ENCODE data around the gene TACC2.
"Not testable (repeated sequence)": the region's sequence is repeated elsewhere in the genome, so short reads cannot be mapped to it uniquely, and the experiment has no call there.

The TACC2 gene

GRCh38 chr10:122056431-122057094 is 67.6 kb downstream of the TACC2 start:
- DNase-seq (ENCODE audit: low read depth in 2 of 2, low spot score in 1 of 2), result no peak

- DNase-seq (ENCODE audit: low read depth in 2 of 2, low spot score in 1 of 2), result no peak
These were observed 69.0 kb downstream of the TACC2 start for GRCh38 chr10:122057841-122058413.

GRCh38 chr10:122060250-122060649 is 71.3 kb downstream of the TACC2 start:
- DNase-seq (ENCODE audit: low read depth in 2 of 2, low spot score in 1 of 2), result no peak

- DNase-seq (ENCODE audit: low read depth in 2 of 2, low spot score in 1 of 2), result no peak
These were observed 74.1 kb downstream of the TACC2 start for GRCh38 chr10:122062831-122063674.

- DNase-seq (ENCODE audit: low read depth in 2 of 2, low spot score in 1 of 2), result not testable (repeated sequence)
These were observed 77.5 kb downstream of the TACC2 start for GRCh38 chr10:122066337-122066939.

GRCh38 chr10:122068844-122069243 is 79.9 kb downstream of the TACC2 start:
- DNase-seq (ENCODE audit: low read depth in 2 of 2, low spot score in 1 of 2), result no peak

- DNase-seq (ENCODE audit: low read depth in 2 of 2, low spot score in 1 of 2), result no peak
These were observed 83.5 kb downstream of the TACC2 start for GRCh38 chr10:122072491-122072890.

DNA sequence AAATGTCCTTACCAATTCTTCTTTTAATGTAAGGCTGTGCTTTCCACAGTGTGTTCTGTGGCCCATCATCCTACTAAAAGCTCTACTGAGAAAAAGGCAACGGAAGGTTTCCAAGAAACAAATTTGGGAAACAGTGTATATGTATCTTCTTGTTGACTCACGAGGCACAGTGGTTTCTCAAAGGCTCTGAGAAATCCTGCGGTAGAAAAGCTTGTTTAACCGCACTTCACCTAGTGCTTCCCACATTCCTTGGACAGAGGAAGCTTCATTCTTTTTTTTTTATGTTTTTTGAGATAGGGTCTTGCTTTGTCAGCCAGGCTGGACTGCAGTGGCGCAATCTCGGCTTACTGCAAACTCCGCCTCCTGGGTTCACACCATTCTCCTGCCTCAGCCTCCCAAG is 84.5 kb downstream of the TACC2 start:
- no peak for DNase-seq (ENCODE audit: low read depth in 2 of 2, low spot score in 1 of 2)

- no peak for DNase-seq (ENCODE audit: low read depth in 2 of 2, low spot score in 1 of 2)
These were observed 86.2 kb downstream of the TACC2 start for GRCh38 chr10:122075171-122075570.

GRCh38 chr10:122075876-122076275 is 86.9 kb downstream of the TACC2 start:
- not testable (repeated sequence) for DNase-seq (ENCODE audit: low read depth in 2 of 2, low spot score in 1 of 2)

GRCh38 chr10:122077311-122077875 is 88.4 kb downstream of the TACC2 start:
- DNase-seq (ENCODE audit: low read depth in 2 of 2, low spot score in 1 of 2), result no peak

DNA sequence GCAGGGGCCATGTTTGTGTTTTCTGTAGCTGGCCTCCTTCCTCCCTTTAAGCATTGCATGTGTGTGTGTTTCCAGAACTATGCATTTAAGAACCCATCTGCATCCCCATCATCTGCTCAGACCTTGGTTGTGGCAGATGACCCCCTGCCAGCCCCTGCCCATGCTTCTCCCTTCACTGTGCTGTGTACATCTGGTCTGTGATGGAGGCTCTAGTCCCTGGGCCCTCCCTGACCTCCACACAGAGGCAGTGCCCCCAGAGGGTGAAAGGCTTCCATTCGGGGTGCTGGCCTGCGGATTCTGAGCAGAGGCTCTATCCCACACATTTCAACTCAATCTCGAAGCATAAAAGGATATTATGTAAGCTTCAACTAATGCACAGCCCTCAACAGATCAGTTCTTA is 89.4 kb downstream of the TACC2 start:
- no peak for DNase-seq (ENCODE audit: low read depth in 2 of 2, low spot score in 1 of 2)

- no peak for DNase-seq (ENCODE audit: low read depth in 2 of 2, low spot score in 1 of 2)
These were observed 90.2 kb downstream of the TACC2 start for GRCh38 chr10:122078965-122079795.

DNA sequence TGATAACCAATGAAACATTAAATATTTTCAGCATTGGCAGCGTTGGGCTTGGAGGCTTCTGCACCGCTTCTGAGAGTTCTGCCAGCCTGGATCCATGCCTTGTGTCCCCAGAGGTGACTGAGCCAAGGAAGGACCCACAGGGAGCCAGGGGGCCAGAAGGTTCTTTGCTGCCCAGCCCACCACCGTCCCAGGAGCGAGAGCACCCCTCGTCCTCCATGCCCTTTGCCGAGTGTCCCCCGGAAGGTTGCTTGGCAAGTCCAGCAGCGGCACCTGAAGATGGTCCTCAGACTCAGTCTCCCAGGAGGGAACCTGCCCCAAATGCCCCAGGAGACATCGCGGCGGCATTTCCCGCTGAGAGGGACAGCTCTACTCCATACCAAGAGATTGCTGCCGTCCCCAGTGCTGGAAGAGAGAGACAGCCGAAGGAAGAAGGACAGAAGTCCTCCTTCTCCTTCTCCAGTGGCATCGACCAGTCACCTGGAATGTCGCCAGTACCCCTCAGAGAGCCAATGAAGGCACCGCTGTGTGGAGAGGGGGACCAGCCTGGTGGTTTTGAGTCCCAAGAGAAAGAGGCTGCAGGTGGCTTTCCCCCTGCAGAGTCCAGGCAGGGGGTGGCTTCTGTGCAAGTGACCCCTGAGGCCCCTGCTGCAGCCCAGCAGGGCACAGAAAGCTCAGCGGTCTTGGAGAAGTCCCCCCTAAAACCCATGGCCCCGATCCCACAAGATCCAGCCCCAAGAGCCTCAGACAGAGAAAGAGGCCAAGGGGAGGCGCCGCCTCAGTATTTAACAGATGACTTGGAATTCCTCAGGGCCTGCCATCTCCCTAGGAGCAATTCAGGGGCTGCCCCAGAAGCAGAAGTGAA is 93.9 kb downstream of the TACC2 start:
- DNase-seq (ENCODE audit: low read depth in 2 of 2, low spot score in 1 of 2), result no peak

DNA sequence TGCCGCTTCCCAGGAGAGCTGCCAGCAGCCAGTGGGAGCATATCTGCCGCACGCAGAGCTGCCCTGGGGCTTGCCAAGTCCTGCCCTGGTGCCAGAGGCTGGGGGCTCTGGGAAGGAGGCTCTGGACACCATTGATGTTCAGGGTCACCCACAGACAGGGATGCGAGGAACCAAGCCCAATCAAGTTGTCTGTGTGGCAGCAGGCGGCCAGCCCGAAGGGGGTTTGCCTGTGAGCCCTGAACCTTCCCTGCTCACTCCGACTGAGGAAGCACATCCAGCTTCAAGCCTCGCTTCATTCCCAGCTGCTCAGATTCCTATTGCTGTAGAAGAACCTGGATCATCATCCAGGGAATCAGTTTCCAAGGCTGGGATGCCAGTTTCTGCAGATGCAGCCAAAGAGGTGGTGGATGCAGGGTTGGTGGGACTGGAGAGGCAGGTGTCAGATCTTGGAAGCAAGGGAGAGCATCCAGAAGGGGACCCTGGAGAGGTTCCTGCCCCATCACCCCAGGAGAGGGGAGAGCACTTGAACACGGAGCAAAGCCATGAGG is 94.6 kb downstream of the TACC2 start:
- no peak for DNase-seq (ENCODE audit: low read depth in 2 of 2, low spot score in 1 of 2)

- DNase-seq (ENCODE audit: low read depth in 2 of 2, low spot score in 1 of 2), result no peak
These were observed 95.5 kb downstream of the TACC2 start for GRCh38 chr10:122084286-122085041.

DNA sequence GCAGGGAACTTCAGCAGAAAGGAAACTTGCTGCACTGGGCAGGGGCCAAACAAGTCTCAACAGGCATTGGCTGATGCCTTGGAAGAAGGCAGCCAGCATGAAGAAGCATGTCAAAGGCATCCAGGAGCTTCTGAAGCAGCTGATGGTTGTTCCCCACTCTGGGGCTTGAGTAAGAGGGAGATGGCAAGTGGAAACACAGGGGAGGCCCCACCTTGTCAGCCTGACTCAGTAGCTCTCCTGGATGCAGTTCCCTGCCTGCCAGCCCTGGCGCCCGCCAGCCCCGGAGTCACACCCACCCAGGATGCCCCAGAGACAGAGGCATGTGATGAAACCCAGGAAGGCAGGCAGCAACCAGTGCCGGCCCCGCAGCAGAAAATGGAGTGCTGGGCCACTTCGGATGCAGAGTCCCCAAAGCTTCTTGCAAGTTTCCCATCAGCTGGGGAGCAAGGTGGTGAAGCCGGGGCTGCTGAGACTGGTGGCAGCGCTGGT is 96.5 kb downstream of the TACC2 start:
- no peak for DNase-seq (ENCODE audit: low read depth in 2 of 2, low spot score in 1 of 2)

DNA sequence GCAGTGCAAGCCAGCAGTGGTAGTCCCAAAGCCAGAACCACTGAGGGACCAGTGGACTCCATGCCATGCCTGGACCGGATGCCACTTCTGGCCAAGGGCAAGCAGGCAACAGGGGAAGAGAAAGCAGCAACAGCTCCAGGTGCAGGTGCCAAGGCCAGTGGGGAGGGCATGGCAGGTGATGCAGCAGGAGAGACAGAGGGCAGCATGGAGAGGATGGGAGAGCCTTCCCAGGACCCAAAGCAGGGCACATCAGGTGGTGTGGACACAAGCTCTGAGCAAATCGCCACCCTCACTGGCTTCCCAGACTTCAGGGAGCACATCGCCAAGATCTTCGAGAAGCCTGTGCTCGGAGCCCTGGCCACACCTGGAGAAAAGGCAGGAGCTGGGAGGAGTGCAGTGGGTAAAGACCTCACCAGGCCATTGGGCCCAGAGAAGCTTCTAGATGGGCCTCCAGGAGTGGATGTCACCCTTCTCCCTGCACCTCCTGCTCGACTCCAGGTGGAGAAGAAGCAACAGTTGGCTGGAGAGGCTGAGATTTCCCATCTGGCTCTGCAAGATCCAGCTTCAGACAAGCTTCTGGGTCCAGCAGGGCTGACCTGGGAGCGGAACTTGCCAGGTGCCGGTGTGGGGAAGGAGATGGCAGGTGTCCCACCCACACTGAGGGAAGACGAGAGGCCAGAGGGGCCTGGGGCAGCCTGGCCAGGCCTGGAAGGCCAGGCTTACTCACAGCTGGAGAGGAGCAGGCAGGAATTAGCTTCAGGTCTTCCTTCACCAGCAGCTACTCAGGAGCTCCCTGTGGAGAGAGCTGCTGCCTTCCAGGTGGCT is 97.7 kb downstream of the TACC2 start:
- DNase-seq (ENCODE audit: low read depth in 2 of 2, low spot score in 1 of 2), result no peak

All from stimulated activated CD8-positive, alpha-beta memory T cell treated with anti-CD3 and anti-CD28 coated beads, Interleukin-4, amount 100 ng/mL, for 4 hours (primary cell).